ENCODE measurements around the gene ITCH. TPM values are rescaled to one million over a fixed set of nuclear protein-coding genes. Genes with fewer than 3 reads are reported as not detected.

Gene ITCH
- total and polyA plus RNA-seq, 9 of the 15 experiments (the other 6 are each of a cell fraction or from before 2014, with no cell fraction given), result 7.5 to 53.0 (median 22.9) TPM

- Histone ChIP-seq H3K27ac (ENCODE audit: extremely low read depth, low read depth, low read length) (no peak overlapping the region), H3K79me2 (ENCODE audit: control insufficient read depth, insufficient read depth, low read length) (no peaks in the 10 kb centered on the region), H3K9ac (ENCODE audit: insufficient read depth in 1 of 2, low read depth in 2 of 2, low read length in 2 of 2) (no peak overlapping the region), H3K4me2 (ENCODE audit: insufficient read depth, low read length) (no peak overlapping the region), H3K4me1 (replicated peaks in 1 of 2; ENCODE audit: control insufficient read depth in 2 of 2, insufficient read depth in 2 of 2, low read length in 2 of 2) (peaks cover 0 to 4% of the 10 kb centered on the region in 2 experiments; a peak in 4 of 5 replicates), H3K27me3 (ENCODE audit: control insufficient read depth in 2 of 2, insufficient read depth in 2 of 2, low read length in 2 of 2) (no peaks in the 10 kb centered on the region), H4K20me1 (replicated peaks; ENCODE audit: control insufficient read depth, insufficient read depth, low read length) (no peaks in the 10 kb centered on the region), H3K9me3 (replicated peaks; ENCODE audit: control insufficient read depth, insufficient read depth, low read depth, low read length) (no peaks in the 10 kb centered on the region), H2AFZ (ENCODE audit: low read depth, low read length) (no peak overlapping the region), H3K36me3 (ENCODE audit: control insufficient read depth, insufficient read depth, low read length) (peaks cover 68% of the 10 kb centered on the region), H3K4me3 (no peak overlapping the region), H3K9me1 (ENCODE audit: control insufficient read depth, insufficient read depth, low read length) (no peaks in the 10 kb centered on the region)
- TF ChIP-seq NR2F6 (CRISPR knock-in tag; IDR thresholded peaks at IDR 0.05), result no peak
- TF ChIP-seq NR2C2 (CRISPR knock-in tag; IDR thresholded peaks at IDR 0.05), result no peak
- no peak for TF ChIP-seq NR2C2 (tag; IDR thresholded peaks at IDR 0.05)
- TF ChIP-seq, protein P1, sequence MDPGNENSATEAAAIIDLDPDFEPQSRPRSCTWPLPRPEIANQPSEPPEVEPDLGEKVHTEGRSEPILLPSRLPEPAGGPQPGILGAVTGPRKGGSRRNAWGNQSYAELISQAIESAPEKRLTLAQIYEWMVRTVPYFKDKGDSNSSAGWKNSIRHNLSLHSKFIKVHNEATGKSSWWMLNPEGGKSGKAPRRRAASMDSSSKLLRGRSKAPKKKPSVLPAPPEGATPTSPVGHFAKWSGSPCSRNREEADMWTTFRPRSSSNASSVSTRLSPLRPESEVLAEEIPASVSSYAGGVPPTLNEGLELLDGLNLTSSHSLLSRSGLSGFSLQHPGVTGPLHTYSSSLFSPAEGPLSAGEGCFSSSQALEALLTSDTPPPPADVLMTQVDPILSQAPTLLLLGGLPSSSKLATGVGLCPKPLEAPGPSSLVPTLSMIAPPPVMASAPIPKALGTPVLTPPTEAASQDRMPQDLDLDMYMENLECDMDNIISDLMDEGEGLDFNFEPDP (CRISPR knock-in tag; IDR thresholded peaks at IDR 0.05), result no peak
- no peak for TF ChIP-seq EGR1 (conservative IDR thresholded peaks at IDR 0.05)
- no peak for TF ChIP-seq MEF2D (tag; conservative IDR thresholded peaks at IDR 0.05; ENCODE audit: low read depth)
- TF ChIP-seq ESRRA (IDR thresholded peaks at IDR 0.05; ENCODE audit: borderline replicate concordance, low read depth), result no peak
- TF ChIP-seq RAD51 (IDR thresholded peaks at IDR 0.05; ENCODE audit: borderline replicate concordance, low read depth), result no peak
- TF ChIP-seq HDAC8 (tag; IDR thresholded peaks at IDR 0.05), result no peak
- intact Hi-C loops (cut with micrococcal nuclease), result no loop called here
- WGBS (ENCODE audit: insufficient coverage, low coverage, missing lambda C conversion rate), result 97% methylated on average over 36 of the region's 38 CpGs
- CTCF ChIA-PET (ENCODE audit: low intra/inter-chr PET ratio), result no interaction called here
- ATAC-seq (no peak), DNase-seq (ENCODE audit: extremely low read depth in 1 of 4, low spot score in 3 of 4) (no peak), FAIRE-seq (no peak)
- POLR2A ChIA-PET, result no interaction called here
- no TSS peak for BruUV-seq (replicated peaks)
- in situ Hi-C loops (cut with MboI), result no loop called here
Observed at GRCh38 chr20:34475979-34476736, 113.1 kb downstream of the ITCH start.
